Stimulated activated CD8-positive, alpha-beta memory T cell treated with anti-CD3 and anti-CD28 coated beads, Interleukin-7, amount 100 ng/mL, for 1 hour (primary cell): Measurements from ENCODE around the gene EPHA10.
A peak's percentile ranks its signal among the peaks of the same experiment; 100 is the strongest.

Experiments used
- DNase-seq, 2 donors: peaks; one replicate each; pipeline ENCODE4 v3.0.0-alpha.2; 2020; ENCODE audit warnings: low read depth in 2 of 2

The EPHA10 gene

DNA sequence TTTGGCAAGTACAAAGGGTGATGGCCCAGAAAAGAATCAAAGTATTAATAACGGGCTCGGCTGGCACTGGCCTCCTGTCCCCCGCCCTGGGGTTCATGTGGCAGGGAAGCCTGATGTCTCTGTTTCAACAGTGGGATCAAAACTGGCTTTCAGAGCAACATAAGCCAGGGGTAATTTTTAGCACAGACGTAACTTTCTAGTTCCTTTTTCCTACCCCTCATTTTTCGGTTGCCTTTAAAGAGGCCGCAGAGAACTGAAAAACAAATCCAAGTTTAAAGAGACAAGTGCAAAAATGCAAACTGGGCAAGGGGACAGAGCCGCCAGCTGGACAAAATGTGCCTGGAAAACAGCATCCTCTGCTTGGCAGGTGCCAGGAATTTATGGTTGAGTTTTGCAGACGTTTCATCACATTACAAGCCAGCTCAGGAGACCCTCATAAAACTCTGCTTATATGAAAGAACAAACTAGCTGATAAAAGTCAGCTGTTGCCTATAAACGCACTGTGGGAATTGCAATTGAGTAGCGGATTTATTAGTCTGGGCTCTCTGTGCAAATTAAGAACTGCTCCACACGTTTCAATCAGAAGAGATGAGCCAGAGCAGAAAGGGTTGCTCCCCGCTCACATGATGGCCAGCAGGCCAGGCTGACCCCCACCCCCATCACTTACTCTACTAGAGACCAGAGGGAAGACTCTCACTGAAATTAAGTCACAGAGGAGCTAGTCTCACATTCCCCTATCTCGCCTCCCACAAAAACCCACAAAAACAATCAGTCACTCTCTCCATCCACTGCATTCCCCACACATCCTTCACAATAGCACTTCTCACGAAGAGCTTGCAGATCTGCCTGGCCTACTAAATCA, 88.4 kb downstream of the EPHA10 start:
- DNase-seq = no peak

DNA sequence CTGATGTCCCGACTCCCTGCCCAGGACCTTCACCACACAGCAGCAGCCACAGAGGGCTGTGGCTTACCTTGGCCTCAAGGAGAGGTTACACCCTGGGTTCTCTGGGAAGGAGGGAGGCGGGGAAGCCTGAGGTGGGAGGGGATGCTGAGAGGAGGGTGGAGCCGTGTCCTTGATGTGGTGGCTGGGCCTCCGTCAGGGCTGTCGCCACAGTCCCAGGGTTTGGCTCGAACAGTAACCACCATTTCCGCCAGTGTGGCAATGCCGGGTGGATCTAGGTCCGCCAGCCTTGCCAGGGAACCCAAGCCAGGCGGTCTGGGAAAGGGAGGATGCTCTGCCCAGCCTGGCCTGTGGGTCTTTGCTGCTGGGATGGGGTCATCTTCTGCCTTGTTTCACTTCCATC, 91.0 kb downstream of the EPHA10 start:
- peak in 1 of 2 donors; percentile 19 for DNase-seq

DNA sequence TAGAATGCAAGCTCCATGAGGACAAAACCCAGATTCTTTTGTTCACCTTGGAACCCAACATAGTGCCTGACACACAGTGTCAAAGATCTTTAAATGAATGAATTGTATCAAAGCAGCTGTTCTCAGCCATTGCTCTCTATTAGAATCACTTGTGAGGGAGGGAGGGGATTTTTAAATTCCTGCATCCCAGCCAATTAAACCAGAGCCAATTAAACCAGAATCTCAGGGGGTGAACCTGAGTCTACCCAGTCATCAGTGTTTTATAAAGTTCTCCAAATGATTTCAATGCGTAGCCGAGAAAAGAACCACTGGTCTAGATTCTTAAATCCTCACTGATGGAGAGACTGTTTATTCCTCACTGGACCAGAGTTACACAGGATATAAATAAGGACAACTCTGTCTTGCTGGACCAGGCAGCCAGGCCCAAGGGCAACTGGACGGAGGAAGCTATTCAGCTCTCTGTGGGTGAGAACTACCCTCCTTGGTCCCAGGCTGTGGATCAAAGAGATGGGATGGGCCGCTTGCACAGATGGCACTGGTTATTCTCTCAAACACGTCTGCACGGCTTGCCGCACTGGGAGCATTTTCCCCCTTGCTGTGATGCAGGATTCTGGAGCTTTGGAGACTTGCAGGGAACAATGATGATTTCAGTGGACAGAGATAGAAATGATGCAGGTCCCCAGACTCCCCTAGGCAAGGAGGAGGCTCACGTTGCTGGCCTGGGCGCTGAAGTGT, 92.6 kb downstream of the EPHA10 start:
- DNase-seq = no peak

DNA sequence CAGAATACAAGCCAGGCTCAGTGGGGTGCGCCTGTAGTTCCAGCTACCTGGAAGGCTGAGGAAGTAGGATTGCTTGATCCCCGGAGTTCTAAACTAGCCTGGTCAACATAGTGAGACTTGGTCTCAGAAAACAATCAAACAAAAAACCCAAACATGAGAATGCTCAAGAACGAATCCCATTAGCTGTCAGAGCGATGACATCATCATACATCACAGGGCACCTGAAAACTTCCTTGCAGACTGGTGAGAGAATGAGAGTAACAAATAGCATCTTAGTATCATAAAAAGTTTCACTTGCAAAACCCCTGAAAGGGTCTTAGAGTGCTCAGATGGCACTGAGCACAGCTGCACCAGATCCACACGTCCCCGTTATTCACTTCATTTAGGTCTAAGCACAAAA, 93.7 kb downstream of the EPHA10 start:
- no peak for DNase-seq

DNA sequence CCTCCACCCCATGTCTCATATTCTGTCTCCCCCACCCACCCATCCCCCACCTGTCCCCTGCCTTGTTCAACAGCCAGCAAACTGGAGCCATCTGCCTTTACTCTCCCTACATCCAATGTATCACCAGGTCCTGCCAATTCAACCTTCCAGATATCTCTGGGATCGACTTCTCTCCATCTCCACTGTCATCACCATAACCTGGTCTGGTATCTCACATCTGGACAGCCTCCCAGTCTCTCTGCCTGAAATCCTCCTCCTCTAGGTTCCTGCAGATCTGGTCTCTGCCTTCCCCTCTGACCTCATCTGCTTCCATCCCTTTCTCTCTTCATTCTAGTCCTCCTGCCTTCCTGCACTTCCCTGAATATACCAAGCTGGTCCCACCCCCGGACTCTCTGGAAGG, 94.8 kb downstream of the EPHA10 start:
- no peak for DNase-seq

DNA sequence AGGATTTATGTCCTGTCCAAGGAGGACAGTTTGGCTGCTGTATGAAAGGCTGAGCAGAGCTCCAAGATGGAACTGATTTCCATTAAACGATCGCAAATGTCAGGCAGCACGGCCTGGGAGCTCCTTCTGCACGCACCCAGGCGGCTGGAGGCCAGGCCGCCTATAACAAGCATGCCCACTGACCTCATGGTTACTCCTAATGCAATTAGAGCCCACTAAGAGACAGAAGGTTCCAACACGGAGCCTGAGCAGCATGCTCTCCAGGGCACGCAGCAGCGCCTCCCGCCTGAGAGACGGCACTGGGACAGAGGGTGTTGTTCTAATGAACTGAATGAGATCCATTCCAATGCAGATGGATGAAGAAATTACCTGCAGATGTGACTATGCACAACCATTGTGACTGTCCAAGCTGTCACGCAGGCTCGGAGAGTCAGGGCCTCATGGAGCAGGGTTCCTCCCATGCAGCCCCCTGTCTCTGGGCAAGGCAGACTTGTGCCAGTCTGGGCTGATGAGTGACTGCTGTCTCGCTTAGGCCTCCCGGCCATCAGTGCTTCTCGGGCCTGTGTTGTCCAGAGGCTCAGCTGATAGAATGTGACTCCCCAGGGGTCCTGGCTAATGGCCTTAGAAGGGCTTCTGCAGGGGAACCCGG, 97.8 kb downstream of the EPHA10 start:
- no peak for DNase-seq

DNA sequence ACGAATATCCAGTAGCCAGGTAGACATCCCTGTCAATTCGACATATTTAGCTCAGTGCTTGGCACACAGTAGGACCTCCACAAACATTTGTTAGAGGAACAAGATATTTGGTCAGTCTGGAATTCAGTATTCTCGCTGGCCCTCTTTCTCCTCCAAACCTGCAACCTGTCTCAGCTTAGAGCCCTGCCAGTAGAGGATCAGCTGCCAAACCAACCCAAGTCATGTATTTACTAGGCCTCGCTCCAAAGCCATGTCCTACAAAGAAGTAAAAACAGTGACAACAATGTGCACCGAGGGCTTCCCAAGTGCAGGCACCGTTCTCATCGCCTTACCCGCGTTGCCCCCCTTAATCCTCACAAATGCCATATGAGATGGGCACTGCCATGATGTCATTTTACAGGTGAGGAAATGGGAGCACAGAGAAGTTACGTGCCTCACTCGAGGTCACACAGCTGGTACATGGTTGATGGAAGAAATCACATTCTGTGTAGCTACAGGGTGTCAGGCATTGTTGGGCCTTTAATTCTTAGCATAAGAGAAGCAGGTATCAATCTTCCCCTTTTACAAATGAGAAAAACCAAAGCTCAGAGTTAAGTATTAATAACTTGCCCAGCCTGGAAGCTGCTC, 98.6 kb downstream of the EPHA10 start:
- no peak for DNase-seq
